Spinal cord (tissue), 10 donors: ENCODE measurements around the gene PBX3. TPM values are rescaled to one million over a fixed set of nuclear protein-coding genes. Genes with fewer than 3 reads are reported as not detected.

Source experiments
- DNase-seq, 6 donors: peaks; one replicate each; pipeline versions ENCODE4 v3.0.0 to v3.0.0-alpha.2; 2013 to 2015; ENCODE audit warnings: low spot score in 6 of 6, low read depth in 4 of 6
- H3K27ac ChIP-seq: one replicate; pipeline ENCODE4 v1.5.1; 2013; ENCODE audit warnings: low read depth, low read length, control low read depth
- H3K27me3 ChIP-seq: one replicate; pipeline ENCODE4 v1.6.1; 2013; ENCODE audit warnings: low read length; ENCODE audit not compliant: control insufficient read depth, insufficient read depth
- H3K36me3 ChIP-seq: one replicate; pipeline ENCODE4 v1.6.1; 2013; ENCODE audit warnings: low read length; ENCODE audit not compliant: control insufficient read depth, insufficient read depth
- H3K4me1 ChIP-seq: one replicate; pipeline ENCODE4 v1.6.1; 2013; ENCODE audit warnings: low read length; ENCODE audit not compliant: control insufficient read depth, insufficient read depth
- H3K4me3 ChIP-seq: one replicate; pipeline ENCODE4 v1.5.1; 2013; ENCODE audit warnings: low read depth, low read length, control low read depth
- H3K9me3 ChIP-seq: one replicate; pipeline ENCODE4 v1.6.1; 2013; ENCODE audit warnings: low read length; ENCODE audit not compliant: control insufficient read depth, insufficient read depth
- WGBS: methylation state at CpG from one replicate; pipeline ENCODE4 v1.1.5; 2013; ENCODE audit warnings: missing lambda C conversion rate; ENCODE audit not compliant: insufficient coverage; 5-methylcytosine and 5-hydroxymethylcytosine counted together
- polyA plus RNA-seq, 2 donors: library from polyadenylated mRNA; unstranded; fragments of 120-200 nt; gene quantifications; one replicate each; pipeline ENCODE4 v1.2.1, GENCODE V29; 2013; ENCODE audit not compliant: insufficient read length in 2 of 2
- total RNA-seq, 2 donors: library from RNA; depleted of rRNA in 1 of 2; stranded (reverse); fragments of 120-200 nt in 1 of 2; fragments of >200 nt in 1 of 2; gene quantifications; one replicate each; pipeline versions ENCODE4 v1.2.3 to v1.2.4, GENCODE V29; 2013 to 2014
- donor health status: healthy.

The PBX3 gene
- total and polyA plus RNA-seq, 4 donors: 44.6 to 132 (median 86.4) TPM

DNA sequence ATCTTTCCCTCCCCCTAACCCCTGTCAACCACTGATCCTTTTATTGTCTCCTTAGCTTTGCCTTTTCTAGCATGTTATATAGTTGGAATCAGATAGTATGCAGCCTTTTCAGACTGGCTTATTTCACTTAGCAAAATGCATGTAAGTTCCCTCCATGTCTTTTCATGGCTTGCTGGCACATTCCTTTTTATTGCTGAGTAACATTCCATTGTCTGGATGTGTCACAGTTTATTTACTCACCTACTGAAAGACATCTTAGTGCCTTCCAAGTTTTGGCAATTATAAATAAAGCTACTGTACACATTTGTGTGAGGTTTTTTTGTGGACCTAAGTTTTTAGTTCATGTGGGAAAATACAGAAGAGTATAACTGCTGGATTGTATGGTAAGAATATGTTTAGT, 230.1 kb downstream of the PBX3 start:
- Histone ChIP-seq H3K27ac (no peak overlapping the region), H3K9me3 (peaks cover 2% of the 10 kb centered on the region), H3K36me3 (no peaks in the 10 kb centered on the region), H3K4me3 (no peak overlapping the region), H3K27me3 (no peaks in the 10 kb centered on the region), H3K4me1 (no peaks in the 10 kb centered on the region)
- no peak for DNase-seq

DNA sequence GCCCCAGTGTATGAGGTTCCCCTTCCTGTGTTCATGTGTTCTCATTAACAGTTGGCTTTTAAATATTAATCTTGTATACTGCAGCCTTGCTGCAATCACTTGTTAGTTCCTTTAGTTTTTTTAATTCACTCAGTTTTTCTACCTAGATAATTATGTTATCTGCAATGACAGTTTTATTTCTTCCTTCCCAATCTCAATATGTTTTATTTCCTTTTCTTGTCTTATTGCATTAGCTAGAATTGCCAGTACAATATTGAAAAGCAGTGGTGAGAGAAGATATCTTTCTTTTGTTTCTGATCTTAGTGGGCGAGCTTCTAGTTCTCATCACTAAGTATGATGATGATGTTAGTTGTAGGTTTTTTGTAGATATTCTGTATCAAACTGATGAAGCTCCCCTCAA, 232.2 kb downstream of the PBX3 start:
- Histone ChIP-seq H3K27me3 (no peaks in the 10 kb centered on the region), H3K27ac (no peak overlapping the region), H3K36me3 (no peaks in the 10 kb centered on the region), H3K4me1 (no peaks in the 10 kb centered on the region), H3K9me3 (peaks cover 2% of the 10 kb centered on the region), H3K4me3 (no peak overlapping the region)
- WGBS: 89% methylated on average over 1 of the region's 1 CpG
- no peak for DNase-seq

DNA sequence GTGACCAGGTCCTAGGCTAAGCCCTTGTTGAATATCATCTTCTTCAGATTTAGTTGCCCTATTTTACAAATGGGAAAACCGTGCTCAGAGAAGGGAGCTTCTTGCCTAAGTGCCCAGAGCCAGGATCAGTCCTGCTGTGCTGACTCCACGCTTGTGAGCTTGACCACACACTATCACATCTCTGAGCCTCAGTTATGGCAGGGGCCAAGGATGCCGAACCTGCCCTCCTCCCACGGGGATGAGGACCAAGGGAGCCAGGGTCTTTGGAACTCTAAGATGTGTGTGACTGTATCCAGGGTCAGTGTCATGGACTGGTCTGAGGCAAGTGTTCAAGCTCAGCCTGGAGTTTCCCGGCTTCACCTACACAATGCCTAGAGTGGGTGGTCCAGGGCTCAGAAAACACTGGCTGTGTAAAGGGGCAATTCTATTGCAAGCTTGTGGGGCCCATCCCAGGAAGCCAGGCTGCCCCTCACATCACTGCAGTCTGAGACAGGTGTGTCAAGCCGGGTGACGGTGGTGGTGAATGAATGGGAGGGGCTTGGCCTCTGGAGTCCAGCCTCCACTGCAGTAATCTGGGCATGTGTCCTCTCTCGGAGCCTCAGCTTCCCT, 235.7 kb downstream of the PBX3 start:
- Histone ChIP-seq H3K27me3 (no peaks in the 10 kb centered on the region), H3K36me3 (no peaks in the 10 kb centered on the region)
- WGBS: 67% methylated on average over 4 of the region's 8 CpGs

DNA sequence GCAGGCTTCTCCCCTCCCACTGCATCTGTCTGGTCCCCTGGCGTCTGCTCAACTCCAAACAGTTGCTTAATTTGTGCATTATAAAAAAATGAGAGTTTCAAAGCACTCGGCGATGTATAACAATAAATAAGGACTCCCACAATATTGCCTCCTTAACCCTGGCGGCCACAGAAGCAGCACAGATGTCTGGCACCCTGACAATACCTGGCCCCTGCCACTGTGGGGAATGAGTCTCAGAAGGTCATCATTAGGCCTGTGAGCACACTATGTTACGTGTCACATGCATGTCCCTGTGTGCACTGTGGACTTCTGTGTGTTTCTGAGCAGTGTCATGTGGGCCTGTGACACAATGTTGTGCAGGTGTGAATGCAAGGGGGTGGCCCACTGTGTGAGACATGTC, 236.5 kb downstream of the PBX3 start:
- no peaks in the 10 kb centered on the region for H3K27me3 ChIP-seq
- peaks cover 2% of the 10 kb centered on the region for H3K9me3 ChIP-seq
- no peaks in the 10 kb centered on the region for H3K4me1 ChIP-seq
- no peak overlapping the region for H3K27ac ChIP-seq
- H3K36me3 ChIP-seq: no peaks in the 10 kb centered on the region
- H3K4me3 ChIP-seq: no peak overlapping the region
- 90% methylated on average over 1 of the region's 5 CpGs for WGBS
- DNase-seq: no peak

More for the DNA sequence above, 235.7 kb downstream of the PBX3 start:
- Histone ChIP-seq H3K9me3 (peaks cover 2% of the 10 kb centered on the region), H3K27ac (no peak overlapping the region), H3K4me3 (no peak overlapping the region), H3K4me1 (no peaks in the 10 kb centered on the region)
- DNase-seq: no peak

DNA sequence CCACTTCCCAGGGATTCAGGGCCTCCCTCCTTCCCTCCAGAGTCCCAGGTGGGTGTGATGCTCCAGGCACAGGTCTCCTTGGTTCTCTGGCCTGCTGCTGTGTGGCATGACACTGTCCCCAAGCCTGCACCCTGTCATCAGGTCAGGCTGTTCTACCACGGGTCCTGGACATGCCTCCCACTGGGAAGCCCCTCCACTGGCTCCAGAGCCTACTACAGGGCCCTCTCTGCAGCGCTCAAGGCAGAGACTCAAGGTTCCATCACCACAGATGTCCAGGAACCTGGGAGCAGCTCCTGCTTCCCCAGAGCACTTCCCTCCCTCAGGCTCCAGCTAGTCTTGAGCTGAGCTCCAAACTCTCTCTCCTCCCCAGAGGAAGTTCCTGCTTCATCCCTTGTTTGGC, 237.3 kb downstream of the PBX3 start:
- peaks cover 2% of the 10 kb centered on the region for H3K9me3 ChIP-seq
- no peak overlapping the region for H3K27ac ChIP-seq
- DNase-seq: no peak
- no peaks in the 10 kb centered on the region for H3K4me1 ChIP-seq
- 87% methylated on average over 2 of the region's 2 CpGs for WGBS
- no peak overlapping the region for H3K4me3 ChIP-seq
- no peaks in the 10 kb centered on the region for H3K36me3 ChIP-seq
- no peaks in the 10 kb centered on the region for H3K27me3 ChIP-seq

DNA sequence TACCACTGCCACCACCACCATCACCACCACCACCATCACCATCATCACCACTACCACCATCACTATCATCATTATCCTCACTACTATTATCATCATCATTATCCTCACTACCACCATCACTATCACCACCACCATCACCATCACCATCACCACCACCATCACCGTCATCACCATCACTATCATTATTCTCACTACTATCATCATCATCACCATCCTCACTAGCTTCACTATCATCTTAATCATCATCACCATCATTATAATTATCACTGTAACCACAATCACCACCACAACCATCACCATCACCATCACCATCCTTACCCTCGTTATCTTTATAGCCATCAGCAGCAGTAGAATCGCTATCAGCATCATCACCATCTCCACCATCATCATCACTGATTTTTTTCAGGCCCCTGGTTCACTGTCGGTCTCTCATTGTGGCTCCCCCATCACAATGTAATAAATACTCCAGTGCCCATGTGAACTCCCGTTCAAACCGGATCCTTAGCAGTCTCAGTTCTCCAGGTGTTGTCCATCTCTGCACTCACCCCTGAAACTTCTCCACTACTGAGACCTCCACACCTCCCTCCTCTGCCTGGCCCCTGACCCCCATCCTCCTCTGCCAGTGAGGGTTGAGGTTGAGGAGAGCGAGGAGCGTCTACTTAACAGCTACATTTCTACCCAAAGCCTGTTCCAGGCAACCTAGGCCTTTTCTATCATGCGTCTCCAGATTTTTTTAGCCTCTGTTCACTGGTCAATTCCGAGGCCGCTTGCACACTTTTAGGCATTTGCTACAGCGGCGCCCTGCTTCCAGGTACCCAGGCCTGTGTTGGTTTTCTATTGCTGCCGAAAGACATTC, 238.2 kb downstream of the PBX3 start:
- H3K4me1 ChIP-seq: no peaks in the 10 kb centered on the region
- no peak overlapping the region for H3K27ac ChIP-seq
- H3K27me3 ChIP-seq: no peaks in the 10 kb centered on the region
- no peaks in the 10 kb centered on the region for H3K36me3 ChIP-seq
- peaks cover under 1% of the 10 kb centered on the region for H3K9me3 ChIP-seq
- H3K4me3 ChIP-seq: no peak overlapping the region
- no peak for DNase-seq
- WGBS: 93% methylated on average over 14 of the region's 14 CpGs

DNA sequence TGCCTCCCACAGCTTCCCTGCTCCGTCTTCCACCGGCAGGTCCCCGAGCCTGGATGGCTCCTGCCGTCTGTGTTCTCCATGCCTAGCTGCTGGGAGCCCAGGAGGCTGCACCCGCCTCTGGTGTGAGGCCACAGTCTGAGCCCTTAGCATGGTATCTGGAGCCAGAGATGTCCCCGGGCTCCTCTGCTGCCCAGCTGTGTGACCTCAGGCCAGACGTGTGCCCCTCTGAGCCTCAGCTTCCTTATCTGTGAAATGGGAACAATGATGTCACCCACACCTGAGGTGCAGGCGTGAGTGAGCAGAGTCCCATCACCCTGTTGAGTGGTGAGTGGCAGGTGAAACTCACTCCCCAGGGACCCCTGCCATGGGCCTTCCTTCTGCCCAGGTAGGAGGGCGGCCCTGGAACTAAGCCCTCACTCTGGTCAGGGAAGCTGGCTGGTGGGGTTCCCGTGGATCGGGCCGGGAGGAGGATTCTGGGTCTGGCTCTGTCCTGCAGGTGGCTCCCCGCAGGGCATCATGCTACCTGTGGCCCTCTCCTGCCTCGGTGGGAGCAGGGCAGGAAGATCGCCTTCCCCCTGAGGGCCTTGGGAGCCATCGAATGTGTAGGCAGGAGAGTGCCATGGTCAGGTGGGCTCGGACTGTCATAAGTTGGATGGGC, 239.0 kb downstream of the PBX3 start:
- Histone ChIP-seq H3K36me3 (no peaks in the 10 kb centered on the region), H3K4me1 (peaks cover 2% of the 10 kb centered on the region), H3K4me3 (no peak overlapping the region), H3K9me3 (no peaks in the 10 kb centered on the region), H3K27me3 (no peaks in the 10 kb centered on the region), H3K27ac (no peak overlapping the region)
- DNase-seq: no peak
- WGBS: 92% methylated on average over 17 of the region's 17 CpGs

DNA sequence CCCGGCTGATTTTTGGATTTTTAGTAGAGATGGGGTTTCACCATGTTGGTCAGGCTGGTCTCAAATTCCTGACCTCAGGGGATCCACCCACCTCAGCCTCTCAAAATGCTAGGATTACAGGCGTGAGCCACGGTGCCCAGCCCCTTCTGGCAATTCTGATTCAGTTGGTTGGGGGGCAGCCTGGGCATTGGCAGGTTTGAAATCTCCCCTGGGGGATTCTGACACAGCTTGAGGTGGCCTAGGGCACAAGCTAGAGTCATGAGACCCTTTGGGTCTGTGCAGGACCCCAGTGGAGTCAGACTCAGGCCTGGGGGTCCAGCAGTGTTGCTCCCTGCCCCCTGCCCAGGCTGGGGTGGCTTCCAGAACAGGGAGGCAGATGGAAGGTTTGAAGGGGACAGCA, 239.8 kb downstream of the PBX3 start:
- no peak for DNase-seq
- Histone ChIP-seq H3K27me3 (no peaks in the 10 kb centered on the region), H3K27ac (no peak overlapping the region), H3K9me3 (no peaks in the 10 kb centered on the region), H3K4me3 (no peak overlapping the region), H3K36me3 (no peaks in the 10 kb centered on the region), H3K4me1 (peaks cover 2% of the 10 kb centered on the region)
- WGBS: 83% methylated on average over 3 of the region's 3 CpGs

DNA sequence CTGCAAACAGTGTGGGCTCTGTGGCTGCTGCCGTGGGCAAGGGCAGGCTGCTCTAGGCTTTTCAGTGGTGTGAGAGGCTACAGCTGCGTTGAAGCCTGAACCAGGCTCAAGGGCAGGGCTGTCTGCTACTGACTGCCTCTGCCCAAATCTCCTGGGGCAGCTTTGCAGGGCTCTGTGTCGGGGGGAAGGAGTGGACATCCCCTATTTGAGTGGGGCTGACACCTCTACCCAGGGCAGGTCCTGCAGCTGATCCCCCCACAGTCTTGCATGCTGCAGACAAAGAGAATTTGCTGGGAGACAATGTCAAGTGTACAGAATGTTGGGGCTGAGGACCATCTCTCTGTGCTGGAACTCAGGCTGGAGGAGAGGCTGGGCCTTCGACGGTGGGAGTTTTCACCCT, 240.2 kb downstream of the PBX3 start:
- no peak for DNase-seq
- Histone ChIP-seq H3K27me3 (no peaks in the 10 kb centered on the region), H3K4me3 (no peak overlapping the region), H3K4me1 (peaks cover 2% of the 10 kb centered on the region), H3K36me3 (no peaks in the 10 kb centered on the region), H3K27ac (no peak overlapping the region), H3K9me3 (no peaks in the 10 kb centered on the region)
- WGBS: 78% methylated on average over 3 of the region's 5 CpGs
